Activated naive CD8-positive, alpha-beta T cell treated with anti-CD3 and anti-CD28 coated beads for 36 hours (primary cell): Measurements from ENCODE around the gene XRCC4. TPM values are rescaled to one million over a fixed set of nuclear protein-coding genes. Genes with fewer than 3 reads are reported as not detected.

Source experiments
- DNase-seq: peaks from one replicate; pipeline ENCODE4 v3.0.0; 2021
- H3K27ac Mint-ChIP-seq: one replicate; pipeline ENCODE4 v1.8.0; 2022; ENCODE audit warnings: mild to moderate bottlenecking, moderate library complexity, mixed read lengths
- H3K27me3 Mint-ChIP-seq: one replicate; pipeline ENCODE4 v1.8.0; 2022; ENCODE audit warnings: mild to moderate bottlenecking, mixed read lengths
- H3K36me3 Mint-ChIP-seq: one replicate; pipeline ENCODE4 v1.8.0; 2021; ENCODE audit warnings: mild to moderate bottlenecking, mixed read lengths
- H3K4me1 Mint-ChIP-seq: one replicate; pipeline ENCODE4 v1.8.0; 2021; ENCODE audit warnings: mixed read lengths
- H3K4me3 Mint-ChIP-seq: one replicate; pipeline ENCODE4 v1.8.0; 2022; ENCODE audit warnings: mild to moderate bottlenecking, moderate library complexity, mixed read lengths
- H3K9me3 Mint-ChIP-seq: one replicate; pipeline ENCODE4 v1.8.0; 2022; ENCODE audit warnings: mixed read lengths
- total RNA-seq, 2 experiments: library from RNA; stranded (reverse); gene quantifications; one replicate each; pipeline ENCODE4 v1.2.3, GENCODE V29; 2021

Gene XRCC4
- total RNA-seq, 2 experiments from 2014 or later = 11.4 to 12.2 TPM

DNA sequence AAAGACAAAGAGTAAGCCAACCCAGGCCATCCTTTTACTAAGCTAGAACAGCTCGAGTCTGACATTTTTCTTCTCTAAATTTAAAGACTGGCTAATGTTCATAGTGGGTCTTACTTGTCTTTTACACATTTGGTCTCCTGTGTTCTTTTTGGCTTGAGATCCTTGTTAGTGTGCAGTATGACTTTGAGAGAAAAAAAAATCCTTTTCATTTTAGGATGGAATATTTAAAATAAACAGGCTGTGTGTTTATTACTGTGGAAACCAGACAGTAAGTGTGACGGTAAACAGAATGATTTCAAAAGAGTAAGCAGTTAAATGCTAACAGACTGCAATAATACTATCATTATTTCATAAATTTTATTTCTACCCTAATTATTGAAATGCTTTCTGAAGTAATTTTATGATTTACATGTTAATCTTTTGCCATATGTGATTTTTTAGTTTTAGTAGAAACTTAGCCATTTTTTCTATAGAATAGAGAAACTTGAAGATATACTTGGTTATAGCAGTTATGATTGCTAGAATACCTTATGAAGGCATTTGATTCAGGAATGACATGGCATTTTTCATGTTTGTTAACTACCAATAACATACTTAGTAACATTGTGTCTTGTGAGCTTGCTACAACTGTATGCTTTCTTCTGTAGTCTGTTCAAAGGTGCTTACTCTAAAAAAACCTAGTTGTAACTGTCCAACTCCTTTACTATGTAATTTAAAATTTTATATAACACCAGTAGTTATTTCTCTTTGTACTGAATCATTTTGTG is 92.4 kb downstream of the XRCC4 start:
- no peaks in the 10 kb centered on the region for H3K9me3 Mint-ChIP-seq
- DNase-seq = no peak
- peaks cover 3% of the 10 kb centered on the region for H3K4me1 Mint-ChIP-seq
- H3K36me3 Mint-ChIP-seq = peaks cover 6% of the 10 kb centered on the region
- H3K4me3 Mint-ChIP-seq = no peak overlapping the region
- no peak overlapping the region for H3K27ac Mint-ChIP-seq
- no peaks in the 10 kb centered on the region for H3K27me3 Mint-ChIP-seq

DNA sequence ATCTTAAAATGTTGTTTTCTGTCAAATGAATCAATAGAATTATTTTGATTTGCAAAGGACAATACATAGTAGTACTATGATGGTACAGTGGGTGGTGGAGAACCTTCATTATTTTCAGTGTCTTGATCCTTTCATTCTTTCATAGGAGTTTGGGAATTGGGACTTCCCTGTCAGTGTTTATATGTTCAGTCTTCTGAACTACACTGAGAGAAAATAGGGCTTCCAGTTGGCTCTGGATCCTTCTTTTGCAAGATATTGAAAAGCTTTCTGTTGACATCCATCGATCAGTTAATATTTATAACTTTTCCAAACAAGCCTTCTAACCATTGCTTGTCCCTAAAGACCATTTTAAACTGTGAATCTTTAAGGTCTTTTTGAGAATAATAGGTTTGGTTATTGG is 94.7 kb downstream of the XRCC4 start:
- Mint-ChIP-seq H3K9me3 (no peaks in the 10 kb centered on the region), H3K4me1 (peaks cover 3% of the 10 kb centered on the region), H3K27me3 (no peaks in the 10 kb centered on the region), H3K4me3 (no peak overlapping the region), H3K36me3 (peaks cover 6% of the 10 kb centered on the region), H3K27ac (no peak overlapping the region)
- DNase-seq = no peak

DNA sequence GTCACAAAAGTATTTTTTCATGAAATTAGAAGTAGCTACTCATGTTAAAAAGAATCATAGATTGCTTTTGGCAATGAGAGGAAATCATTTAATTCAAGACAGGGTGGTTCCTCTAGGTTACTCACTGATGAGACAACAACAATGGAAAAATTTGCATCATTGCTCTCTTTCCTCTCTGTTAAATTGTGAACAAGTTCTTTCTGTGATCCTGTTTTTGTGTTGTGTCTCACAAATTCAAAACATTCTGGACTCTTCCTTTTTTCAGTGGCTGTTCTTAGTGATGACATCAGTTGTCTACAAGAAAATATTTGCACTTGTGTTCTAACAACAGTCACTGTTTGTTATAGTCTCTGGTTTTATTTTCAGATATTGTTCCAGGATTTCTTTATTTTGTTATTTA is 95.3 kb downstream of the XRCC4 start:
- no peaks in the 10 kb centered on the region for H3K36me3 Mint-ChIP-seq
- DNase-seq = no peak
- H3K9me3 Mint-ChIP-seq = no peaks in the 10 kb centered on the region
- H3K4me1 Mint-ChIP-seq = peaks cover 3% of the 10 kb centered on the region
- H3K4me3 Mint-ChIP-seq = no peak overlapping the region
- H3K27ac Mint-ChIP-seq = no peak overlapping the region
- no peaks in the 10 kb centered on the region for H3K27me3 Mint-ChIP-seq

- Mint-ChIP-seq H3K27me3 (no peaks in the 10 kb centered on the region), H3K4me1 (peaks cover 3% of the 10 kb centered on the region), H3K27ac (no peak overlapping the region)
Observed at GRCh38 chr5:83173826-83174225, 96.5 kb downstream of the XRCC4 start.

DNA sequence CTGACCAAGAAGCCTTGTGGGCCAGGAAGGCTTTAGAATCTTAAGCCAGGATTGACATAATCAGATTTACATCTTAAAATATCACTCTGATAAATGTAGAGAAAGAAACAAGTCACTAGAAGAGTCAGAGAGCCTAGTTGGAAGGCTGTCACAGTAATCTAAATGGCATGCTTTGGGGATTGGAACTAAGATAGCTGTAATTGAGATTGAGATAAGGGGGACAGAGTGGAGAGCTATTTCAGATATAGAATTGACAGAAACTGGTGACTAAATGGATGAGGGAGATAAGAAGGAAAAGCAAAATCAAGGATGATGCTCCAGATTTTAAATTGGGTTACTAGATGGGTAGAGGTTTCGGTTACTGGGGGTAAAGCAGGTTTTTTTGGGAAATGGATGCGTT is 100.5 kb downstream of the XRCC4 start:
- no peaks in the 10 kb centered on the region for H3K36me3 Mint-ChIP-seq
- no peaks in the 10 kb centered on the region for H3K27me3 Mint-ChIP-seq
- no peak overlapping the region for H3K4me3 Mint-ChIP-seq
- H3K27ac Mint-ChIP-seq = no peak overlapping the region
- no peaks in the 10 kb centered on the region for H3K9me3 Mint-ChIP-seq
- H3K4me1 Mint-ChIP-seq = no peaks in the 10 kb centered on the region
- no peak for DNase-seq

More at GRCh38 chr5:83173826-83174225, 96.5 kb downstream of the XRCC4 start:
- Mint-ChIP-seq H3K36me3 (no peaks in the 10 kb centered on the region), H3K9me3 (no peaks in the 10 kb centered on the region), H3K4me3 (no peak overlapping the region)
- no peak for DNase-seq

DNA sequence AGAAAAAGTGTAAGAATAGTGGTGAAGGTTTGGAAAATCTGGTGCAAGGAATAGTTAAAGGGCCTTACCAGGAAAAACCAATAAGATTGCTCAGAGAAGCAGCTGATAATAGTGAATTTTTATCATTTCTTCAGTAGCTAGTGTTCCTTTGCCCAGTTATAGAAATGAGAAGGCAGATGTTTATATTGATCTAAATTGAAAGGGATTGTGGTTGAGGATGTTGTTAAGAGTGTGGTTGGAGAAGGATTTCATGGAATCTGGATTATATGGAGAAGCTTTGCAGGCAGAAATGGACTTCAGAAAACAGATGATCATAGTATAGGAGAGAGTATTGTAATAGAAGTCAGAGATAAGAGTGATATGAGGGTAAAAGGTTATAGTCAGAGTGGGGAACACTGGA is 102.6 kb downstream of the XRCC4 start:
- H3K4me1 Mint-ChIP-seq = no peaks in the 10 kb centered on the region
- no peaks in the 10 kb centered on the region for H3K27me3 Mint-ChIP-seq
- no peak overlapping the region for H3K4me3 Mint-ChIP-seq
- H3K9me3 Mint-ChIP-seq = no peaks in the 10 kb centered on the region
- H3K36me3 Mint-ChIP-seq = no peaks in the 10 kb centered on the region
- DNase-seq = no peak
- no peak overlapping the region for H3K27ac Mint-ChIP-seq

- Mint-ChIP-seq H3K27me3 (no peaks in the 10 kb centered on the region), H3K9me3 (no peaks in the 10 kb centered on the region), H3K4me1 (no peaks in the 10 kb centered on the region), H3K36me3 (peaks cover 1% of the 10 kb centered on the region), H3K27ac (no peak overlapping the region), H3K4me3 (no peak overlapping the region)
- no peak for DNase-seq
Observed at GRCh38 chr5:83184534-83184933, 107.2 kb downstream of the XRCC4 start.

- H3K4me1 Mint-ChIP-seq = no peaks in the 10 kb centered on the region
- no peak overlapping the region for H3K4me3 Mint-ChIP-seq
- H3K27me3 Mint-ChIP-seq = no peaks in the 10 kb centered on the region
- H3K9me3 Mint-ChIP-seq = no peaks in the 10 kb centered on the region
- no peaks in the 10 kb centered on the region for H3K36me3 Mint-ChIP-seq
- no peak overlapping the region for H3K27ac Mint-ChIP-seq
- no peak for DNase-seq
Observed at GRCh38 chr5:83192947-83193346, 115.6 kb downstream of the XRCC4 start.

DNA sequence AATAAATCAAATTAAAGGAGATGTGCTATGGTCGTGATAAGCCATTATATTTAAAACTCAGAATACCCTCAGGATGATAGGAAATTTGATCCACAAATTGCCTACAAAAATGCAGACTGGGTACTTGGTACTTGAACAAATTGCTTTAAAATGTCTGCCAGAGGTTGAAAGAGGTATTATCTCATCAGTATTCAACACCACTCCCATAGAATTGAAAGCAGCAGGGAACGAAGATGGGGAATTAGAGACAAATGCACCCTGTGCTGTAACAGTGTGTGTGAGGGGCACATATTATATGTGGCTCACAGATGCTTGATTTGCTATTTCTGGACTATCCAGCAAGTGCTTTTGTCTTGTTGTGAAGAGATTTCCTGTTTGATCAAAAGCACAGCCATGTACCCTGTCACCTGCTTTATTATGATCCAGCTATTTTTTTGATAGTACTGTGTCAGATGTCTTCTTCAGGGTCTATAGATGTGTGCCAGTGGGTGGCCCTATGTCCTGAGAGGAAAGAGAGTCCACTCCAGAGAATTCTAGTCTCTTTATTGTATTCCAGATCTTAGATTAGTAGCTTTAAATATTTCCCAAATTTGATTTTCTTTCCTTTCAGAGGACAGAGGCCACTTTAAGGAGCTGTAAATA is 120.1 kb downstream of the XRCC4 start:
- DNase-seq = no peak
- Mint-ChIP-seq H3K9me3 (no peaks in the 10 kb centered on the region), H3K27ac (no peak overlapping the region), H3K27me3 (no peaks in the 10 kb centered on the region), H3K36me3 (peaks cover 3% of the 10 kb centered on the region), H3K4me3 (no peak overlapping the region), H3K4me1 (no peaks in the 10 kb centered on the region)

GRCh38 chr5:83199126-83199525 is 121.8 kb downstream of the XRCC4 start:
- no peaks in the 10 kb centered on the region for H3K9me3 Mint-ChIP-seq
- H3K36me3 Mint-ChIP-seq = peaks cover 3% of the 10 kb centered on the region
- no peak overlapping the region for H3K4me3 Mint-ChIP-seq
- no peak overlapping the region for H3K27ac Mint-ChIP-seq
- H3K4me1 Mint-ChIP-seq = no peaks in the 10 kb centered on the region
- H3K27me3 Mint-ChIP-seq = no peaks in the 10 kb centered on the region
- DNase-seq = no peak

DNA sequence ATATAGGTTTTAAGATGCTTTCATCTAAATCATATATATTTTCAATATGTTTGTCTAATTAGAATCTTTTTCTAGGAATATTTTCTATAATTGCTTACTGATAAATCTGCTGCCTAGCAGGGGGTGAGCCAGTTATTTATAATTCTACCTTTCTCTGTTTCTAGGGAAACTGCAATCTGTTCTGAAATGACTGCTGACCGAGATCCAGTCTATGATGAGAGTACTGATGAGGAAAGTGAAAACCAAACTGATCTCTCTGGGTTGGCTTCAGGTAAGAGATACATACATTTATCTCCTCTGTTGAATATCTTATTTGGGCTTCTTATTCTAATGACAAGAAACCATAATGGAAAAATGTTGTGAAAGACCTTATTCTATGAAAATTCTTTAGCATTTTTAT is 127.3 kb downstream of the XRCC4 start:
- no peak overlapping the region for H3K4me3 Mint-ChIP-seq
- peaks cover 9% of the 10 kb centered on the region for H3K36me3 Mint-ChIP-seq
- no peaks in the 10 kb centered on the region for H3K9me3 Mint-ChIP-seq
- DNase-seq = no peak
- H3K27ac Mint-ChIP-seq = no peak overlapping the region
- no peaks in the 10 kb centered on the region for H3K27me3 Mint-ChIP-seq
- H3K4me1 Mint-ChIP-seq = no peaks in the 10 kb centered on the region

GRCh38 chr5:83209963-83210362 is 132.6 kb downstream of the XRCC4 start:
- no peak overlapping the region for H3K4me3 Mint-ChIP-seq

DNA sequence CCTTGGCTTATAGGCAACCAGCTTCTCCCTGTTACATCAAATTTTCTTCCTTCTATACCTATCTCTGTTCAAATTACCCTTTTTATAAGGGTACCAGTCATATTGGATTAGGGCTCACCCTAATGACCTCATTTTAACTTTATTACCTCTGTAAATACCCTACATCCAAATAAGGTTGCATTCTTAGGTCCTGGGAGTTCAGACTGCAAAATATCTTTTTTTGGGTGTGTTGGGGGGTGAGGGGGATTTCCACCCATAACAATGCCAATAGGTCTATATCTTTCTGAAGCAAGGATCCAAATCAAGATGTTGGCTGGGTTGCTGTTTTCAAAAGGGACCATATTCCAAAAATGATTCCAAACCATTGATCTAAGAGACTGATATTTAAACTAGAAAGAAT is 141.7 kb downstream of the XRCC4 start:
- peaks cover 2% of the 10 kb centered on the region for H3K36me3 Mint-ChIP-seq

More at GRCh38 chr5:83209963-83210362, 132.6 kb downstream of the XRCC4 start:
- Mint-ChIP-seq H3K9me3 (no peaks in the 10 kb centered on the region), H3K27me3 (no peaks in the 10 kb centered on the region), H3K36me3 (peaks cover 15% of the 10 kb centered on the region), H3K27ac (no peak overlapping the region), H3K4me1 (no peaks in the 10 kb centered on the region)
- DNase-seq = no peak

GRCh38 chr5:83219495-83219894 is 142.1 kb downstream of the XRCC4 start:
- DNase-seq = no peak
- Mint-ChIP-seq H3K27ac (no peak overlapping the region), H3K4me1 (no peaks in the 10 kb centered on the region)

More for the DNA sequence above, 141.7 kb downstream of the XRCC4 start:
- no peak for DNase-seq
- H3K27ac Mint-ChIP-seq = no peak overlapping the region
- no peaks in the 10 kb centered on the region for H3K4me1 Mint-ChIP-seq
- no peaks in the 10 kb centered on the region for H3K9me3 Mint-ChIP-seq
- no peaks in the 10 kb centered on the region for H3K27me3 Mint-ChIP-seq
- H3K4me3 Mint-ChIP-seq = no peak overlapping the region

DNA sequence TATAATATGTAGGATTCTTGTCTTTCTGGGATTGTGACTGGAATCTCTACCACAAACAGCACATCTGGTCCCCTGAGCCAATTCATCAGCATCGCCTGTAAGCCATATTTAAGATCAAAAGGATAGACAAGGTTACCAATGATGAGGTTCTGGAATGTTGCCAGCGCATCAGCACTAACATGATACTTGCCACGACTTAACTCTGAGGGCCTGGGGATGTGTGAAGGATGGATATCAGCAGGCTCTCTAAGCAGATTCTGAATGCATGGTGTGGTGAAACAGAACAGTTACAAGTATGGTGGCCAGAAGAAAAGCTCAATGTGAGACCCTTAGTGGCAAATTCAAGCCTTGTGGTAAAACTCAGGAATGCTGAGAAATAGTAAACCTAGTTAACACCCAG is 143.0 kb downstream of the XRCC4 start:
- H3K9me3 Mint-ChIP-seq = no peaks in the 10 kb centered on the region
- peaks cover 2% of the 10 kb centered on the region for H3K36me3 Mint-ChIP-seq
- DNase-seq = no peak
- H3K4me1 Mint-ChIP-seq = no peaks in the 10 kb centered on the region
- no peak overlapping the region for H3K27ac Mint-ChIP-seq
- H3K27me3 Mint-ChIP-seq = no peaks in the 10 kb centered on the region
- no peak overlapping the region for H3K4me3 Mint-ChIP-seq

More at GRCh38 chr5:83219495-83219894, 142.1 kb downstream of the XRCC4 start:
- H3K4me3 Mint-ChIP-seq = no peak overlapping the region
- H3K9me3 Mint-ChIP-seq = no peaks in the 10 kb centered on the region
- peaks cover 2% of the 10 kb centered on the region for H3K36me3 Mint-ChIP-seq
- no peaks in the 10 kb centered on the region for H3K27me3 Mint-ChIP-seq

- no peak overlapping the region for H3K27ac Mint-ChIP-seq
- H3K27me3 Mint-ChIP-seq = no peaks in the 10 kb centered on the region
- H3K36me3 Mint-ChIP-seq = peaks cover 2% of the 10 kb centered on the region
Observed at GRCh38 chr5:83222906-83223305, 145.6 kb downstream of the XRCC4 start.

More at GRCh38 chr5:83222906-83223305, 145.6 kb downstream of the XRCC4 start:
- H3K4me3 Mint-ChIP-seq = no peak overlapping the region
- no peak for DNase-seq
- H3K9me3 Mint-ChIP-seq = no peaks in the 10 kb centered on the region
- no peaks in the 10 kb centered on the region for H3K4me1 Mint-ChIP-seq
